ENCODE data around the gene MOB2. TPM values are rescaled to one million over a fixed set of nuclear protein-coding genes. Genes with fewer than 3 reads are reported as not detected.

Gene MOB2
- total RNA-seq, 3 donors from 2014 or later, result 54.9 to 108 (median 61.5) TPM

DNA sequence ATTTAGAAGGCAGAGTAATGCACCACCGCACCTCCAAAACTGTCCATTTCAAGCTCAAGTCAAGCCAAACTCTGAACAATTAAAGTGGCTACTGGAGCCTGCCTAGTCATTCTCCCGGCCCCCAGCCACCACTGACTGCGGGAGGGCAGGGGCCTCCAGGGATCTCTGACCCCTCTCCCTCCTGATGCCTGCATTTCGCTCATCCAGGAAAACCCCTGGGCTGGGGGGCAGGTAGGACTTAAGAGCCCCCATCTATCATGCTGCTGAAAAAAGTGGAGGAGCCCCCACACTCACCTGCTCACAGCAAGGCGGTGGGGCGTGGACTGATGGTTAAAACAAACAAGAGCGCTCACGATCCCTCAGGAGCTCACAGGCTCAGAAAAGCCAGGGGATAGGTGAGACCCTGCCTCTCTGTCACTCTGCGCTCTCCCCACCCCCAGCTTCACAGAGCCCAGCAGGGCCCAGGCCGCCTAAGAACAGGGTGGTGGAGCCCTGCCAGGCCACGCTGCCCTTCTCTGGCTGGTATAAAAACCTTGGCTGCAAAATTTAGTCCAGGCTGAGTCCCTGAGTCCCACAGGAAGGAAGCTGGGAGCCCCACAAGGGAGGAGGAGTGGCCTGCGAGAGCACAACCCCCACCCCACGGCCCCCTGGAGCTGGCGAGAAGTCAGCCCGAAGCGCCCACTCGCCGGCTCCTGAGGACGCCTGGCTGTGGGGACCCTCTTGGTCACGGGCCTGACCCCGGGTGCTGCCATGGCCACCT, 21.0 kb upstream of the MOB2 start:
- DNase-seq, result peak in 1 of 3 donors; percentile 35
- intact Hi-C loops (cut with DNase I, micrococcal nuclease), result no loop called here
- H3K4me3 ChIP-seq, result no peak overlapping the region
- no peaks in the 10 kb centered on the region for H3K36me3 ChIP-seq (ENCODE audit: low read depth)
- no peaks in the 10 kb centered on the region for H3K9me3 ChIP-seq
- H3K4me1 ChIP-seq (ENCODE audit: low read depth), result peaks cover 3% of the 10 kb centered on the region
- TF ChIP-seq, protein P1, sequence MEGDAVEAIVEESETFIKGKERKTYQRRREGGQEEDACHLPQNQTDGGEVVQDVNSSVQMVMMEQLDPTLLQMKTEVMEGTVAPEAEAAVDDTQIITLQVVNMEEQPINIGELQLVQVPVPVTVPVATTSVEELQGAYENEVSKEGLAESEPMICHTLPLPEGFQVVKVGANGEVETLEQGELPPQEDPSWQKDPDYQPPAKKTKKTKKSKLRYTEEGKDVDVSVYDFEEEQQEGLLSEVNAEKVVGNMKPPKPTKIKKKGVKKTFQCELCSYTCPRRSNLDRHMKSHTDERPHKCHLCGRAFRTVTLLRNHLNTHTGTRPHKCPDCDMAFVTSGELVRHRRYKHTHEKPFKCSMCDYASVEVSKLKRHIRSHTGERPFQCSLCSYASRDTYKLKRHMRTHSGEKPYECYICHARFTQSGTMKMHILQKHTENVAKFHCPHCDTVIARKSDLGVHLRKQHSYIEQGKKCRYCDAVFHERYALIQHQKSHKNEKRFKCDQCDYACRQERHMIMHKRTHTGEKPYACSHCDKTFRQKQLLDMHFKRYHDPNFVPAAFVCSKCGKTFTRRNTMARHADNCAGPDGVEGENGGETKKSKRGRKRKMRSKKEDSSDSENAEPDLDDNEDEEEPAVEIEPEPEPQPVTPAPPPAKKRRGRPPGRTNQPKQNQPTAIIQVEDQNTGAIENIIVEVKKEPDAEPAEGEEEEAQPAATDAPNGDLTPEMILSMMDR (IDR thresholded peaks at IDR 0.05), result no peak
- no peak for ATAC-seq

DNA sequence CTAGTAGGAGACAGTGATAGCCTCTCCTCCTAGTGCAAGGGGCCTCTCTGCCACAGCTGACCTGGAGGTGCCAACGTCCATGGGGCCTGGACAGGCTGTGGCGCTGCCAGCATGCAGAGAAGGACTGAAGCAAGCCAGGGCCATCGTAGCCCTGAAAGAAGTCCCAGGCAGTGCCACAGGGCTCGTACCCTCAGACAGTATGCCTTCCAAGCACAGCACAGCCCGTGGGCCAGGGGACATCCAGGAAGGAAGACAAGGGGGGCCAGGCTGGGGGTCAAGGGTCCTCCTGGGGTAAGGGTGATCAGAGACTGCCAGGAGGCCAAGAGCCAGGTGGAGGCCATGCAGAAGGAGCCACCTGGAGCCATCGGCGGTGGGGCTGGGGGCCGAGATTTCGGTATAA, 20.4 kb upstream of the MOB2 start:
- DNase-seq (no peak), ATAC-seq (no peak)
- intact Hi-C loops (cut with DNase I, micrococcal nuclease), result no loop called here

GRCh38 chr11:1505480-1505879, 18.9 kb upstream of the MOB2 start:
- intact Hi-C loops (cut with DNase I, micrococcal nuclease), result no loop called here
- no peak overlapping the region for H3K4me3 ChIP-seq
- H3K4me1 ChIP-seq (ENCODE audit: low read depth), result peaks cover 3% of the 10 kb centered on the region
- no peaks in the 10 kb centered on the region for H3K9me3 ChIP-seq
- ATAC-seq (no peak), DNase-seq (no peak)
- no peaks in the 10 kb centered on the region for H3K36me3 ChIP-seq (ENCODE audit: low read depth)
- TF ChIP-seq, protein P1 (IDR thresholded peaks at IDR 0.05), result no peak

More for the DNA sequence above, 20.4 kb upstream of the MOB2 start:
- Histone ChIP-seq H3K9me3 (no peaks in the 10 kb centered on the region), H3K4me3 (no peak overlapping the region), H3K36me3 (ENCODE audit: low read depth) (no peaks in the 10 kb centered on the region), H3K4me1 (ENCODE audit: low read depth) (peaks cover 3% of the 10 kb centered on the region)
- TF ChIP-seq, protein P1 (IDR thresholded peaks at IDR 0.05), result no peak

- peaks cover 3% of the 10 kb centered on the region for H3K4me1 ChIP-seq (ENCODE audit: low read depth)
- DNase-seq (peak in 1 of 3 donors; percentile 44), ATAC-seq (no peak)
- TF ChIP-seq, protein P1 (IDR thresholded peaks at IDR 0.05), result no peak
- H3K9me3 ChIP-seq, result no peaks in the 10 kb centered on the region
- intact Hi-C loops (cut with DNase I, micrococcal nuclease), result no loop called here
- no peaks in the 10 kb centered on the region for H3K36me3 ChIP-seq (ENCODE audit: low read depth)
- no peak overlapping the region for H3K4me3 ChIP-seq
These were observed 18.2 kb upstream of the MOB2 start for GRCh38 chr11:1504581-1505290.

DNA sequence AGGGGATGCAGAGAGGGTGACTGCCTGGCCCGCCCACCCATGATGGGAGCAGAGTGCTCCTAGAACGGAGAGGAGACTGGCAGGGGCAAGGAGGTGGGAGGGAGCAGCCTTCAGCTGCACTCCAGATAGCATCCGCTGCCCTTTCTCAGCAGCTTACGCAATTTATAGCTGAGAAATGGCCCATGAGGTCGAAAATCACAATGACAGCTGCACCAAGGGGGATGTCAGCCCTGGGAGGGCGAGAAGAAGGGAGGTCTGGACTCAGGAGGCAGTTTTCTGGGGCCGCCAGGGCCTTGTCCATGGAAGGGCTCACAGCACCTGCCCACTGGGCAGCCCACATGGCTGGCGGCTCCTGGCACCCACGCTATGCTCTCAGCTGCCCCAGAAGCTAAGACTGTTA, 17.6 kb upstream of the MOB2 start:
- H3K9me3 ChIP-seq, result no peaks in the 10 kb centered on the region
- DNase-seq, result no peak
- no peak overlapping the region for H3K4me3 ChIP-seq
- no peak for ATAC-seq
- intact Hi-C loops (cut with DNase I, micrococcal nuclease), result no loop called here
- peaks cover 3% of the 10 kb centered on the region for H3K4me1 ChIP-seq (ENCODE audit: low read depth)
- no peaks in the 10 kb centered on the region for H3K36me3 ChIP-seq (ENCODE audit: low read depth)
- TF ChIP-seq, protein P1 (IDR thresholded peaks at IDR 0.05), result no peak
